CD4-positive, alpha-beta T cell treated with Interleukin-4 for 4 hours (primary cell): Measurements from ENCODE around the gene U2AF2.

Source experiments
- DNase-seq: peaks from one replicate; pipeline ENCODE4 v3.0.0-alpha.2; 2020

U2AF2 gene

GRCh38 chr19:55677572-55678028 lies 22.8 kb downstream of the U2AF2 start:
- DNase-seq: no peak

DNA sequence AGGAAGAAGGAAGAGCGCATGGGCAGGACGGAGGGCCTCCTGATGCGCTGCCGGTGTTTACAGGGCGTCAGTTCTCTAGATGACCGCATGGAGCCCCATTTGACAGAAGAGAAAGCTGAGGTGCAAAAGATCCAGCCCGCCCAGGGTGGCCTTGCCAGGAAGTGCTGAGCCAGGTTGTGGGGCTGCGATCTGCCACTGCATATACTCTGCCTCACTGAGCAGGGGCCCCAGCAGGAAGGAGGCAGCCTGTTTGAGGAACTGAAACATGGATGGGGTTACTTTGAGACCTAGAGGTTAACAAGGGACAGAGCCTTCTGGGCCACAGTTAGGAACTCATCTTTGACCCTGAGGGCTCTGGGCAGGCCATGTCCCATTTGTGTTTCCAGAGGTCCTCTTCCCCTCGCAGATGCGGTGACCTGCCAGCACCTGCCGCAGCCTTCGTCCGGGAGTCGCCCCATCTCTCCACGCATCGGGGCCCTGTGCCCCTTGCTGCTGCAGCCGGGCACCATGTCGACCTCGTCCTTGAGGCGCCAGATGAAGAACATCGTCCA lies 23.4 kb downstream of the U2AF2 start:
- peak; percentile 19 for DNase-seq

DNA sequence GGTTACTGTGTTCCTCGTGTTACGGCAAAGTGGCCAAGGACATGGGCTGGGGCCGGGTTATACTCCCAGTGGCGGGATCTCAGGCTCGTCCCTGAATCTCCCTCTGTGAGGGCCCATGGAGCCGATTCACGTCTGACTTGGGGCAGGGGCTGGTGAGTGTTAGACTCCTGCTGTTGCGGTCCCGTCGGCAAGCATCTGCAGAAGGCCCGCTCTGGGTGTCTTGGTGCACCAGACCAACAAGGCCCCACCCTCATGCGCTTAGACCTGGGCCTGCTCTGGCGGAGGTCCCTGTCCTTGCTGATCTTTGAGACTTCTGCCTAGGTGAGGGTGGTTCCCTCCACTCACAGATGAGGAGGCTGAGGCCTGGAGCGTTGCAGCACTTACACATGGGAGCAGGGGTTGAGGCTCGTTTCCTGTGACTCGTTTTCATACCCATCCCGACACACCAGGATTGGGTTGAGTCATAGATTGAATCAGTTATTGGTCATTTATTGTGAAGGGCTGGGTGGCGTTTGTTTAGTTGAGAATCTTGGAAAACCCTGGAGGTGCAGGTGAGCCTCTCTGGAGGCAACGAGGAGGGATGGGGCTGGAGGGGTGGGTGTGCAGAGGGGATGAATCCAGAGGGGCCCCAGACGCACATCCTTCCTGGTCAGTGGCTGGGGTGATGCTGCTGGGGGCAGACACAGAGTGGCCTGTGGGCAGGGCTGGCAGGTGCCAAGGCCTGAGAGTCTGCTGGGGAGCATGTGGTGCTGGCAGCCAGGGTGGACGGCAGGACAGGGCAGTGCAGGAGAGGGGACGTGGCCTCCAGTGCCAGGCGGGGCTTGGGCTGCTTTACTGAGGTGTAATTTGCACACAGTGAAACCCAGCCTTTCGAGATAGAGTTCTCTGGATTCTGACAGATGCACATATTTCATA lies 24.8 kb downstream of the U2AF2 start:
- no peak for DNase-seq

- DNase-seq: no peak
These were observed 25.7 kb downstream of the U2AF2 start for GRCh38 chr19:55680339-55681130.

DNA sequence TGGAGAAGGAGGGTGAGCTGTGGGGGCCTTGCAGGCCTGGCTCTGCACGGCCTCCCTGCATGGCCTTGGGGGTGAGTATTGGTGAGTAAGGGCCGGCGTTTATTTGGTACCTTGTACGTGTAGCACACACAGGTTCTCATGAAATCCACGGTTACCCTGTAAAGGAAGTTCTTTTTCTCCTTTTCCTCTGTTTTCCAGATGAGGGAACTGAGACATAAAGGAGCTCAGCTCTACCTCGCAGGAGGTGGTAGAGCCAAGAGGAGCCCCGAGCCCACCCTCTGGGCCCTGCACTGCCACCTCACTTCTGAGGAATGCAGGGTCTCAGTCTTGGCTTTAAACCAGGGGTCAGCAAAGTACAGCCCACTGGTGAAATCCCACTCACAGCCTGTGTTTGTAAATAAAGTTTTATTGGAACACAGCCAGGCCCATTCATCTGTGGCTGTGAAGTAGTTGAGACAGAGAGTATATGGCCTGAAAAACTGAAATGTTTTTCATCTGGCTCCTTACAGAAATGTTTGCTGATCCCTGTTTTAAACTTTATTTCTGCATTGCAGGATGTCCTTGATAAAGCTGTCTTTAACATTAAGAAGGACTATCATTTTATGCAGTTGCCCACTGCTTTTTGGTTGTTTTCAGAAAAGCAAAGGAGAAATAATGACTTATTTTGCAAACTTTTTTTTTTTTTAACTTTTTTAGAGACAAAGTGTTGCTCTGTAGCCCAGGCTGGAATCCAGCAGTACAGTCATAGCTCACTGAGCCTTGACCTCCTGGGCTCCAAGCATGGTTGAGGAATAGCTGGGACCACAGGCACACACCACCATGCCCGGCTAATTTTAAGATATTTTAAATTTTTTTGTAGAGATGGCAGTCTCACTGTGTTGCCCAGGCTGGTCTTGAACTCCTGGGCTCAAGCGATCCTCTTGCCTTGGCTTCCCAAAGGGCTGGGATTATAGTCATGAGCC lies 26.6 kb downstream of the U2AF2 start:
- no peak for DNase-seq

DNA sequence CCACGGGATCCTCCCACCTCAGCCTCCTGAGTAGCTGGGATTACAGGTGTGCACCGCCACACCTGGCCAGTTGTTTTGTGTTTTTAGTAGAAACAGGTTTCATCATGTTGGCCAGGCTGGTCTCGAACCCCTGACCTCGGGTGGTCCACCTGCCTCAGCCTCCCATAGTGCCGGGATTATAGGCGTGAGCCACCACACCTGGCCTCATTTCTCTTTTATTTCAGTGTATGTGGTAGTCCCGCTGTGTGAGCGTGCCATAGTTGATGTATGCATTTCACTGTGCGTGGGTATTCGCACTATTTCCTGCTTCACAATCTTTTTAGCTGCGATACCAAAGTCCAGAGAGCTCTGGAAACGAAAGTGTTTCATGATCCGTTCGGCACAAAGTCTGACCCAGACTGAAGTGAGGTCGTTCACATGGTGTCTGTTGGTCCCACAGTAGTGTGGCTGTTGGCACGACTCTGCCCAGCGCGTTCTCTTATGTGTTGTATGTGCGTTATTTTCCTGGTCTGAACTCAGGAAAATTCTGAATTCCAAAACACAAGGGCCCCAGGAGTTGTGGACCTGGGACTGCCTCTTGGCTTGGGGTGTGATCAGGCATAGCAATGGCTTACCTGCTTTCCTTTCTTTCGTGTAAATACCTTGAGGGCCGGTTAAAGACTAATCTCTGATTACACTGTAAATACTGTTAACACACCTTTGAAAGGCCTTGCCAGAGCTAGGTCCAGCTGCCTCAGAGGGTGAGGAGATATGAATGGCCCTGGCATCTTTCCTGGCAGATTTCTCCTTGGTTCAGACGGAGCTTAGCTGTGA lies 28.8 kb downstream of the U2AF2 start:
- no peak for DNase-seq

DNA sequence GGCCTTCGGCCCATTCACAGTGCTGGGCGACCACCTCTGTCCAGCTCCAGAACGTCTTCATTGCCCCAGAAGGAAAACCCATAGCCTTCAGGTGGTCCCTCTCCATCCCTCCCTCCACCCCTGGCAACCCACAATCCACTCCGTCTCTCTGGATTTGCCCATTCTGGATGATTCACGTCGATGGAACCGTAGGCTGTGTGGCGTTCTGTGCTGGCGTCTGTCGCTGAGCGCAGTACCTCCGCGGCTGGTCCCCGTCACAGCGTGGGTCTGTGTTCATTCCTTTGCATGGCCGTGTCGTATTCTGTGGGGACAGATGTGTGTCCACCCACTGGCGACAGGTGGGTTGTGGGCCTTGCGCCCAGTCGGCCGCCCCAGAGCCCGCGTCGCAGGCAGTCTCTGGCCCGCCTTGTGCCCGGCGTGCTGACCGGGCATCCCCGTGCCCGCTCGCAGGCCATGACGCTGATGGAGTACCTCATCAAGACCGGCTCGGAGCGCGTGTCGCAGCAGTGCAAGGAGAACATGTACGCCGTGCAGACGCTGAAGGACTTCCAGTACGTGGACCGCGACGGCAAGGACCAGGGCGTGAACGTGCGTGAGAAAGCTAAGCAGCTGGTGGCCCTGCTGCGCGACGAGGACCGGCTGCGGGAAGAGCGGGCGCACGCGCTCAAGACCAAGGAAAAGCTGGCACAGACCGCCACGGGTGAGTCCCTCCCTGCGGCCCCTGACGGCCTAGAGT lies 30.3 kb downstream of the U2AF2 start:
- DNase-seq: no peak

- DNase-seq: no peak
These were observed 30.9 kb downstream of the U2AF2 start for GRCh38 chr19:55685776-55686175.

- no peak for DNase-seq
These were observed 31.6 kb downstream of the U2AF2 start for GRCh38 chr19:55686311-55687050.

DNA sequence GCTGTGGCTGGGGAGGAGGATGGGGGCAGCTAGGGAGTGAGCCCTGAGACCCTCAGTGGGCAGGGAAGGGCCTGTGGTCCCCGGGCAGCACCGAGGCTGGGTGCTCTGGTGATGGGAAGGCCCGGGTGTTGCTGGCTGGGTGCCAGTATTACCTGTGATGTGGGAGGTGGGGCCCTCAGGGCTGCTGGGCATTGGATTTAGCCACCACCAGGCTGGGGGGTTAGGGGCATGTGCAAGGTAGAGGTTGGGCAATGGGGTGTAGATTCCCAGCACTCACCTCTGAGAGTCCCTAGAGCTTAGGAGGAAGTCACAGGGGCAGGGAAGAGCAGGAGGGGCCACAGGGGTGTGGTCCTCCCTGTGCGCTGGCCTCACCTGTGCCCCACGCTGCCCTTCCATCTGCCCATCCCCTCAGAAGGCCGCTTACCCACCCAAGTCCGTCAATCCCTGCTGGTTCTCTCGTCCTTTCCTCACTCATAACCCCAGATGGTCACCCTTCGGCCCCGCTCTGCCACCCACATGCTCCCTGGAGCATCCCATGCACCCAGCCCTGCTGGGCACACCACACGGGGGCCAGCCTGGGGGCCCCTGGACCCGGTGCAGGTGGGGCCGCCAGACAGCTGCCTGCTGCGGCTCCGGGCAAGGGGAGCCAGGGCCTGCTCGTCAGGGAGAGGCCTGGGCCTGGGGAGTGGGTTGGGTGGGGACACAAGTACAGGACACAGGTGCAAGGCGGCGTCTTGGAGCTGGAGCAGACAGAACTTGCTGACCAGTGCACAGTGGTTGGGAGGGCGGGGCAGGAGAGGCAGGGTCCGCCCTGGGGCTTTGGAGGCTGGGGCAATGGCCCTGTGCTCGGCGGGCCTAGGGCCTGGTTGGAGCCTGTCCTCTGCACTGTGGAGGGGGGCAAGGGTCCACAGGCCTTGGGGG lies 32.7 kb downstream of the U2AF2 start:
- no peak for DNase-seq

DNA sequence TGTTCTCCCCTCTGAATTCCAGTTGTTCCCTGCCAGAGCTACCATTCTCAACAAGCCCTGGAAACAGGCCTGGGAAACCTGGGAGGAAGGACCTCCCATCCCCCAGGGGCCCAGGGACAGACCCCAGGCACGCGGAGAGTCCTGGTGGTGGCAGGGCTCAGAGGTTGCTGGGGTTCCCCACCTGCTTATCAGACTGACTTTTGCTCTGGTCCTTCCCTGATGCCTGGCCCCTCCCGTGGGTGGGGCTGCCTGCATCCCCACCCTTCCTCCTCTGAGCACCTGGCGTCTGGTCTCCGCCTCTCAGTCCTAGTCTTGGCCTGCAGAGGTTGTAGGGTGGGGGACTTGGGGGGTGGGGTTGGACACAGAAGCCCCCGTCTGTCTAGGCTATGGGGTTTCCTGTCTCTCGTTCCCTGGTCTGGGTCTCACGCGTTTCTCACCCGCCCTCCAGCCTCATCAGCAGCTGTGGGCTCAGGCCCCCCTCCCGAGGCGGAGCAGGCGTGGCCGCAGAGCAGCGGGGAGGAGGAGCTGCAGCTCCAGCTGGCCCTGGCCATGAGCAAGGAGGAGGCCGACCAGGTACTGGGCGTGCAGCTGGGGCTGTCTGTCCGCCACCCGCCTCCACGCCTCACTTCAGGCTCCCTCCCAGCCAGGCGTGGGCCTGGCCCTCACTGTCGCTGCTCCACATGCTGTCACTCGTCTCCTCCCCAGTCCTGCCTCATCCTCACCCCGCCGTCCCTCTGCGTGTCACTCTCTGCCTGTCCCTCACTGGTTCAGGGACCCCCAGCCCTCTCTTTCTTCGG lies 33.8 kb downstream of the U2AF2 start:
- DNase-seq: no peak

GRCh38 chr19:55689411-55690108 lies 34.7 kb downstream of the U2AF2 start:
- no peak for DNase-seq

- DNase-seq: no peak
These were observed 35.4 kb downstream of the U2AF2 start for GRCh38 chr19:55690109-55690768.

DNA sequence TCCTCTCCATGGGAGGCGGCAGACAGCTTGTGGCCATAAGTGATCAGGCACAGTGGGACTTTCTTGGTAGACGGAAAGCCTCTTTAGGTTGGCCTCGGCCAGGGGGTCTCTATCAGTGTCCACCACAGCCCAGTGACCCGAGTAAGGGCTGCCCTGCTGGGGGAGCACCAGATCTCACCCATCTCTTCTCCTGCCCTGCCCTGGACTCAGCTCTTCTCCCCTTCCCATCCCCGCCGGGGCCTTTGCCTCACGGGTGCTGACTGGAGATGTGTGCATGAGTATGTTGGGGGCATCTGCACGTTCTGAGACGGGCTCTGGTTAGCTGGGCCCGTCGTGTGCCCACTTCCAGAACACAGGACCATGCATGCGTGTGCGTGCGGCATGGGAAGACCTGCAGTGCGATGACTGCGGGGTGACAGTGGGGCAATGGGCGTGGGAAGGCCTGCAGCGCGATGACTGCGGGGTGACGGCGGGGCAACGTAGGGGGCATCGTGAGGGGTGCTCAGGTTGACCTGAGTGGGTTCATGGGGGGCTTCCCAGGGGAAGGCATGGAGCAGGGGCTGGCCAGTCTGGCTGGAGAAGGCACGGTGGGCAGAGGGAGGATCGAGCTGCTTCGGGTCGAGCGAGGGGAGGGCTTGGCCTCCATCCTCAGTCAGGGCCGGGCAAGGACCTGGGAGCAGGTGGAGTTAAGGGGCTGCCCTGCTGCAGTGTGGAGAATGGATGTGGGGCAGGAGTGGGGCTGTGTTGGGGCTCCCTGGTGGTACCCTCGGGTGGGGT lies 36.1 kb downstream of the U2AF2 start:
- no peak for DNase-seq

- DNase-seq: no peak
These were observed 37.0 kb downstream of the U2AF2 start for GRCh38 chr19:55691561-55692481.
